Uterus (tissue), 2 donors: ENCODE data around the gene CAPN13.

Source experiments
- POLR2A ChIP-seq, 2 donors: fragments of 450-650 bp; IDR thresholded peaks; one replicate each; pipeline ENCODE4 v1.6.1; 2016; ENCODE audit warnings: antibody characterized with exemption in 2 of 2, mild to moderate bottlenecking in 1 of 2, moderate library complexity in 1 of 2
- TF ChIP-seq, protein P1 (sequence below), 4 experiments: fragments of 200-600 bp in 2 of 4; fragments of 450-650 bp in 2 of 4; sonication (generic) in 2 of 4; IDR thresholded peaks; one replicate each; pipeline ENCODE4 v1.5.1; 2016 to 2019; ENCODE audit warnings: antibody characterized with exemption in 4 of 4, mild to moderate bottlenecking in 2 of 4, moderate library complexity in 1 of 4

DNA sequence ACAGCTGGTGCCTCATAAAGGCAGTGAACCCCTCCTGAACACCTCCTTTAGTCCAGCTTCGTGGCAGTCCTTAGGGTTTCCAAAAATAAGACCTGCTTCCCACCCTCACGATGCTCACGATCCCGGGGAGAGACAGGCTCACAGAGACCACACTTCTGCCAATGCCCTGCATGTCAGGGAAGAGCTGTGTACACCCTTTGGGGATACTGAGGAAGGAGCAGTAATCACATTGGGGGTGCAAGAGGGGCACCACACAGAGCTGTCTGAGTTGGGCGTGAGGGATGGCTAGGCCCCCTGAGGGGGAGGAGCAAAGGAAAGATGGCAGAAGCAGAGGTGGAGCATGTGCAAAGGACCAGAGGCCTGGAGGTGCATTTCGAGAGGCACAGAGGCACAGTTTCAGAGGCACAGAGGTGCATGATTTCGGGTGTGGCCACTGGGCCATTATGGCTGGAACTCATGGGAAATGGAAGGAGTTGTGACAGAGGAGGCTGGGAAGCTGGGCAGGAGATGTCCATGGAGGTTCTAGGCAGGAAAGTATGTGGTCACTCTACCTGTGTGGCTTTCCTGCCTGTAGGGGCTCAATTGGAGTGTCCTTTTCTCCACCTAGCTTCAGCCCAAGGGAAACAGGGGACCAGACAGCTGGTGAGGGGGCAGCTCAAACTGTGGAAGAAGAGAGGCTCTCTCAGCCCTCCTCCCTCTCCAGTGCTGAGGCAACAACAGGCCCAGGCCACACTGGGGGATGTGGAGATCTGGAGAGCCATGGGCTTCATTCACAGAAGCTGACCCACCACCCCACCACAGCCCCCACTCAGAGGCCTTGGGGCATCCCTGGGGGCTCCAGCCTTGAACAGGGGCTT is 115.9 kb downstream of the CAPN13 start:
- TF ChIP-seq, protein P1, sequence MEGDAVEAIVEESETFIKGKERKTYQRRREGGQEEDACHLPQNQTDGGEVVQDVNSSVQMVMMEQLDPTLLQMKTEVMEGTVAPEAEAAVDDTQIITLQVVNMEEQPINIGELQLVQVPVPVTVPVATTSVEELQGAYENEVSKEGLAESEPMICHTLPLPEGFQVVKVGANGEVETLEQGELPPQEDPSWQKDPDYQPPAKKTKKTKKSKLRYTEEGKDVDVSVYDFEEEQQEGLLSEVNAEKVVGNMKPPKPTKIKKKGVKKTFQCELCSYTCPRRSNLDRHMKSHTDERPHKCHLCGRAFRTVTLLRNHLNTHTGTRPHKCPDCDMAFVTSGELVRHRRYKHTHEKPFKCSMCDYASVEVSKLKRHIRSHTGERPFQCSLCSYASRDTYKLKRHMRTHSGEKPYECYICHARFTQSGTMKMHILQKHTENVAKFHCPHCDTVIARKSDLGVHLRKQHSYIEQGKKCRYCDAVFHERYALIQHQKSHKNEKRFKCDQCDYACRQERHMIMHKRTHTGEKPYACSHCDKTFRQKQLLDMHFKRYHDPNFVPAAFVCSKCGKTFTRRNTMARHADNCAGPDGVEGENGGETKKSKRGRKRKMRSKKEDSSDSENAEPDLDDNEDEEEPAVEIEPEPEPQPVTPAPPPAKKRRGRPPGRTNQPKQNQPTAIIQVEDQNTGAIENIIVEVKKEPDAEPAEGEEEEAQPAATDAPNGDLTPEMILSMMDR (IDR thresholded peaks at IDR 0.05), result no peak
- no peak for TF ChIP-seq POLR2A (IDR thresholded peaks at IDR 0.05)
